SH-SY5Y (cell line): ENCODE measurements around the gene SNORC.

ENCODE experiments used
- GATA2 ChIP-seq: IDR thresholded peaks from 2 replicates; pipeline ENCODE4 v1.6.1; 2011; ENCODE audit warnings: mild to moderate bottlenecking, low read depth, low read length
- GATA3 ChIP-seq: IDR thresholded peaks from 2 replicates; pipeline ENCODE4 v1.6.1; 2011; ENCODE audit warnings: low read depth, mild to moderate bottlenecking, low read length, moderate library complexity

DNA sequence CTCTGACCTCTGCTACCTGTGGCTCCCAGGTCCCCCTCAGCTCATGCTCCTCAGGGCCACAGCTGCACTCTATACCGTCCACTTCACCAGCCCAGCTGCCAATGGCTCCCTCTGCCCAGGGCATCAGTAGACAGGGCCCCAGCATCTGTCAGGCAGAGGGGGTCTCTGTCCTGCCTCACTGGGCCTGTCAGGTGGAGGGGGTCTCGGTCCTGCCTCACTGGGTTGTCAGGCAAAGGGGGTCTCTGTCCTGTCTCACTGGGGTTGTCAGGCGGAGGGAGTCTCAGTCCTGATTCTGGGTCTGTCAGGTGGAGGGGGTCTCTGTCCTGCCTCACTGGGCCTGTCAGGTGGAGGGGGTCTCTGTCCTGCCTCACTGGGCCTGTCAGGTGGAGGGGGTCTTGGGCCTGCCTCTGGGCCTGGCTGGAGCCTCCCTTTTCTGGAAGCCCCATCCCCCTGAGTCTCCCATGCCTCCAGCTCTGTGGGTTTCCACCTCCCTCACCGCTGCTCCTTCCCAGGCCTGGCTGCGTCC lies 19.9 kb downstream of the SNORC start:
- no peak for TF ChIP-seq GATA3
- TF ChIP-seq GATA2 = no peak
